HG03378 (cell line): ENCODE results near the gene NT5C2.

Experiments used
- ATAC-seq: cut with Tn5 transposase; IDR thresholded peaks from one replicate; pipeline ENCODE4 v1.9.1; 2021; ENCODE audit warnings: mild to moderate bottlenecking, moderate library complexity; ENCODE audit not compliant: unreplicated experiment

The NT5C2 gene

GRCh38 chr10:103125323-103126267, 67.5 kb downstream of the NT5C2 start:
- peak; percentile 89 for ATAC-seq

GRCh38 chr10:103124420-103125096, 68.5 kb downstream of the NT5C2 start:
- ATAC-seq: no peak

GRCh38 chr10:103123282-103124024, 69.6 kb downstream of the NT5C2 start:
- ATAC-seq: no peak

DNA sequence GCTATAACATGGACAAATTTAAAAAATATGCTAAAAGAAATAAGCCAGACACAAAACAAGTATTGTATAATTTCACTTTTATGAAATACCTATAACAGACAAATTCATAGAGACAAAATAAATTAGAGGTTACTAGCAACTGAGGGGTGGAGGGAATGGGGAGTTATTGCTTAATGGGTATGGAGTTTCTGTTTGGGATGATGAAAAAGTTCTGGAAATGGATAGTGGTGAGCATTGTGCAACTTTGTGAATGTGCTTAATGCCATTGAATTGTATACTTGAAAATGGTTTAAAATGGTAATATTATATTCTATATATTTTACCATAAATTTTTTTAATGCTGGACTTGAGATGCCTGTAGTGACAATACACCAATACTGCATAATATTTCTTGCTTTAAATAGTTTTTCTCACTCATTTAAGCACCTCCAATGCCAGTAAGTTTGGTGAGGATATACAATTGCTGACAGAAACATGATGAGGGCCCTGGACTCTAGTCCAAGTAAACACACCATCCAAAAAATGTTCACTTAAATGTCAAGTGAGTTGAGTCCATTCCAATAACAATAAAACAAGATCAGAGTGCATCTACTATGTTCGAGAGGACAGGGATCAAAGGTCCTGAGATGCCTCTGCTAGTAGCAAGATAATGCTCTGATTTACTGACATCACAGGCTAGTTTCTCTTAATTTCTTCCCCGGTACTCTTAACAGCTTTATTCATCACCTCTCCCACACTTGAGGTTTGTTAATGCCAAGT, 71.9 kb downstream of the NT5C2 start:
- ATAC-seq: no peak

DNA sequence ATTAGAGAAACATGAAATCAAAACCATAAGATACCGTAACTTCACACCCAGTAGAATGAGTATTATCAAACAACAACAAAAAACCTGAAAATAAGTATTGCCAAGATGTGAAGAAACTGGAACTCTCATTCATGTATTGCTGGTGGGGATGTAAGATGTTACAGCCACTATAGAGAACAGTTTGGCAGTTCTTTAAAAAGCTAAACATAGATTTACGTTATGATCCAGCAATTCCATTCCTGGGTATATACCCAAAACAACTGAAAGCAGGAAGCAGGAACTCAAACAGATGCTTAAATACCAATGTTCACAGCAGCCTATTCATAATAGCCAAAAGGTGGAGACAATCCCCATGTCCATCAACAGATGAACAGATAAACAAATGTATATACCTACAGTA, 72.5 kb downstream of the NT5C2 start:
- ATAC-seq: no peak

DNA sequence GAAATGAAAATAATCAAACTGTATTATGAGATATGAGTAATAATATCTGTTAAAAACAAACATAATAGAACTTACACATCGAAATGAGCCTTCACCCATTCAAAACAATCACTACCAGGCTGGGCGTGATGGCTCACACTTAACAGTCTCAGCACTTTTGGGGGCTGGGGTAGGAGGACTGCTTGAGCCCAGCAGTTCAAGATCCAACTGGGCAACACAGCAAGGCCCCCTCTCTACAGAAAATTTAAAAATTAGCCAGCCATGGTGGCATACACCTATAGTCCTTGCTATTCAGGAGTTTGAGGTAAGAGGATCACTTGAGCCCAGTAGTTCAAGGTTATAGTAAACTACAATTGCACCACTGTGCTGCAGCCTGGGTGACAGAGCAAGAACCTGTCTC, 75.8 kb downstream of the NT5C2 start:
- ATAC-seq: no peak

DNA sequence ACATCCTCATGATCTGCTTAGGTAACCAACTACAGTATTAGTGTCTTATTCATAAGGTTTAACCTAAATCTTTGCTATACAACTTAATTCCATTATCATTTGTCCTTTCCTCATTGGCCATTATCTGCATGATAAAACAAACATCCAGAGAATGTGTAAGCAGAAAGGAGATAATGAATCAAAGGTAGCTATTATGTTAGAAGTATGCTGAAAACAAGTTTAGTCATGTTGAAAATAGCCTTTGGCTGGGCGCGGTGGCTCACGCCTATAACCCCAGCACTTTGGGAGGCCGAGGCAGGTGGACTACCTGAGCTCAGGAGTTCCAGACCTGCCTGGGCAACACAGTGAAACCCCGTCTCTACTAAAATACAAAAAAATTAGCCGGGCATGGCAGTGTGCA, 78.2 kb downstream of the NT5C2 start:
- no peak for ATAC-seq

- ATAC-seq: peak; percentile 57
These were observed 80.9 kb downstream of the NT5C2 start for GRCh38 chr10:103111918-103112877.

- peak; percentile 66 for ATAC-seq
These were observed 81.8 kb downstream of the NT5C2 start for GRCh38 chr10:103111031-103111917.

DNA sequence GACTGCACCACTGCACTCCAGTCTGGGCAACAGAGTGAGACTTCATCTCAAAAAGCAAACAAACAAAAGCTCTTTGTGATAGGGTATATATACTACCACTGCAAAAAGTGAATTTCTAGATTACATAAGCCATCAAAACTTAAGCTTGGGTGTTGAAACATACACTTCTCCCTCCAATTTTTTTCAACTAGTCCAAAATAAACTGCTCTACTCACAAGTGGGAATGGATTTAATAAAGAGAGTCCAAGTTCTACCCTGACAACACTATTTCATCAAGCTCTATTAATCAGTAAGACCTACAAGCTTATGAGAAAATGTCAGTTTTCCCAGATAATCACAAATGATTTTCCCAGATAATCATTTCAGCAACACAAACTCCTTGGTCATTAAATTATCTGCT, 82.7 kb downstream of the NT5C2 start:
- ATAC-seq: no peak

DNA sequence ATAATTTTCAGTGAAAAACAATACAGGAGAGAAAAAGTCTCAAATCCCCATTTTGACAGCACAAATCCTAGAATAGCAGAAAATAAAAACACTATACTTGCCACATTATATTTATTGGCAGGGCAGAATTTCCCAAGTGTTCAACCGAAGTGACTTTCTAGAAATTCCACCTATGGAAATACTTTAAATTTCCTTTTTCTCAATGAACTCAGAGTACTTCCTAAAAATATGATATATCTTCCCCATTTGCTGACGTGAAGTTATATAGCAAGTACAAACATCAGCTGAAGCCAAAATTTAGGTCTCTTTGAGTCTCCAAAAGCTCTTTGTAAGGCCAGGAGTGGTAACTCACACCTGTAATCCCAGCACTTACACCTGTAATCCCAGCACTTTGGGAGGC, 83.3 kb downstream of the NT5C2 start:
- ATAC-seq: no peak

GRCh38 chr10:103106539-103106938, 86.5 kb downstream of the NT5C2 start:
- no peak for ATAC-seq

- no peak for ATAC-seq
These were observed 87.6 kb downstream of the NT5C2 start for GRCh38 chr10:103105462-103105861.

- ATAC-seq: no peak
These were observed 88.4 kb downstream of the NT5C2 start for GRCh38 chr10:103104721-103105120.

- no peak for ATAC-seq
These were observed 89.1 kb downstream of the NT5C2 start for GRCh38 chr10:103103989-103104388.

DNA sequence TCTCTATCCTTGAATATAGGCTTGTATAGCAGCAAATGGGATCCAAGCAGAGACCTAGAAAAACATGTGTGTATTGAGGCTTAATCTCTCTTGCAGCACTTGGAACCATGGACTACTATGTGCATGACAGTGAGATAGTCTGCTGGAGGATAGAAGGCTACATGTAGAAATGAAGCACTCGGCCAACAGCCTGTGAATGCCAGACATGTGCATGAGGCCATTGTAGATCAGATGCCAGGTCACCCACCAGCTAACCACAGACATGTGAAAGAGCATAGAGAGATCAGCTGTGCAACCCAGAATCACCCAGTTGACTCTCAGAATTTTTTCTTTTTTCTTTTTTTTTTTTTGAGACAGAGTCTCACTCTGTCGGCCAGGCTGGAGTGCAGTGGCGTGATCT, 90.9 kb downstream of the NT5C2 start:
- ATAC-seq: no peak

DNA sequence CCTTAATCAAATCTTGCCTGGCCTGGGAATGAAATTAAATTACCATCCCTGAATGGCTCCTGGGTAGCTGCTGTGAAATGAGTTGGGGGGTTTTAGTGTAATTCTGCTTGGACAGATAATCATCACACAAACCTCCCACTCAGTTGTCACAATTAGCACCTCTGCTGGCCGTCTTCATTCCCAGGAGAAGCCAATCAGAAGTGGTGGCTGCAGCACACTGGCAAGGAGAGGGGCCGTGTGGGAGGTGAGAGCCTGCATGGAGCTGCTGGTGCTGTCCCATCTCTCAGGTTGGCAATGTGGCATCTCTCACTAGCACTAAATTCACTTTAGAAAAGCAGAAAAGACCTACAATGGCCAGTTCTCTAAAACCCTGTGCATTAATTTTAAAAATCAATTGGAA, 92.5 kb downstream of the NT5C2 start:
- no peak for ATAC-seq

DNA sequence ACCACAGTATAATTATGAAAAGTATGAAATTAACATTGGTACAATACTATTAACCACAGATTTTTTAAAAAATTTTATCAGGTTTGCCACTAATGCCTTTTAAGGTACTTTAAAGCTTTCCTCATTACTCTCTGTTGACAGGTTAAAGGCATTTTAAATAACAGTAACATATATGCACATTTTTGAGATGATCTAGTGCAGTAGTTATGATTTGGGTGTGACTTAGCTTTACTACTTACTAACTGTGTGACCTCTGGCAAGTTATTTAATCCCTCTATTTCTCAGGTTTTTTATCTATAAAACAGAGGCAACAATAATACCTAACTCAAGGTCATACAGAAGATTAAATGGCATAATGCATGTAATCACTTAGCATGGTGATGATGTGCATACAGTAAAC, 94.8 kb downstream of the NT5C2 start:
- no peak for ATAC-seq

DNA sequence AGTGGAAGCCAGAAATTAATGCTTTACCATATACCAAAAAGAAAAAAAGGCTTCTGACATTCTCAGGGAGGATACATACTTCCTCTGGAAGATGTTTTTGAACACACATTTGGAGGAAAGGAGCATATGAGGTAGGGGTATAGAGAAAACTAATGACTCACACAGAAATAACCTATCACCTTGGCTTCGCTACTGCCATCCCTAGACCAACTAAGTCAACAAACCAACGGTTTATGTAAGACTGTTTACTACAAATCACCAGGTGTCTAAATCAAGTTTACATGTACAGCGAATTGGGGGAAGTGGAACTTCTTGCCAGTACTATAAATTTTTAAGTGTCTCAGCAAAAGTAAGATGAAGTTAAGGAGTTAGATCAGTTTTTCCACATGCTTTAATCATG, 96.9 kb downstream of the NT5C2 start:
- ATAC-seq: no peak
